Endothelial cell of umbilical vein (primary cell): ENCODE results near the gene NSUN6. TPM values are rescaled to one million over a fixed set of nuclear protein-coding genes. Genes with fewer than 3 reads are reported as not detected.

Experiments
- BruUV-seq: library from RNA; stranded (reverse); fragments of 400-500 nt; replicated peaks from 2 replicates; lab custom pipeline; 2021; lab: Mats Ljungman, UMichigan
- CTCF ChIA-PET: fragments of 300-600, 350-600 bp; sonication (Branson Sonifier 250); formaldehyde crosslinking; loops from one replicate; lab custom pipeline; 2021; ENCODE audit warnings: antibody characterized with exemption, inconsistent platforms; lab: Charles Lee
- POLR2A ChIA-PET: fragments of 300-600, 350-600 bp; sonication (Branson Sonifier 250); formaldehyde crosslinking; loops from one replicate; lab custom pipeline; 2021; ENCODE audit warnings: antibody characterized with exemption, inconsistent platforms; lab: Charles Lee
- DNase-seq: peaks from one replicate; pipeline ENCODE4 v3.0.0-alpha.2; 2011; ENCODE audit warnings: low read depth, low spot score
- FAIRE-seq: peaks from 2 replicates; lab custom pipeline; 2011; peaks lifted over from hg19 to GRCh38; lab: Jason Lieb, UNC
- H2AFZ ChIP-seq: 2 replicates; pipeline ENCODE4 v1.6.0; 2012; ENCODE audit warnings: low read depth, low read length, control low read depth, inconsistent platforms
- H3K27ac ChIP-seq: 2 replicates; pipeline ENCODE4 v1.5.1; 2011; ENCODE audit warnings: low read depth, mild to moderate bottlenecking, control low read depth, low read length, moderate library complexity; ENCODE audit not compliant: insufficient read depth
- H3K27me3 ChIP-seq, 2 experiments: 2 replicates each; pipeline versions ENCODE4 v1.6.0 to v1.6.1; 2011; ENCODE audit warnings: low read length in 2 of 2, mixed read lengths in 1 of 2; ENCODE audit not compliant: control insufficient read depth in 2 of 2, insufficient read depth in 2 of 2
- H3K36me3 ChIP-seq, 2 experiments: 2 replicates in 1 of 2; 3 replicates in 1 of 2; pipeline ENCODE4 v1.5.1; 2011; ENCODE audit warnings: low read length in 2 of 2, mild to moderate bottlenecking in 1 of 2, moderate library complexity in 1 of 2; ENCODE audit not compliant: control insufficient read depth in 2 of 2, insufficient read depth in 2 of 2; ENCODE audit errors: extremely low read depth in 1 of 2
- H3K4me1 ChIP-seq: 3 replicates; pipeline ENCODE4 v1.5.1; 2011; ENCODE audit warnings: mild to moderate bottlenecking, low read length; ENCODE audit not compliant: control insufficient read depth, insufficient read depth; ENCODE audit errors: extremely low read depth
- H3K4me2 ChIP-seq: 2 replicates; pipeline ENCODE4 v1.6.1; 2011; ENCODE audit warnings: low read length, control low read depth, mixed read lengths; ENCODE audit not compliant: insufficient read depth
- H3K4me3 ChIP-seq, 3 experiments: fragments of 200-600 bp in 1 of 3; sonication (generic), shearing (Covaris generic) in 1 of 3; replicated peaks in 1 of 3; 2 replicates each; pipeline ENCODE4 v1.5.1; 2011 to 2016; ENCODE audit warnings: control low read depth in 3 of 3, low read length in 3 of 3, mild to moderate bottlenecking in 2 of 3, inconsistent platforms in 1 of 3, low read depth in 1 of 3, moderate library complexity in 1 of 3; ENCODE audit not compliant: insufficient read depth in 1 of 3
- H3K79me2 ChIP-seq: 2 replicates; pipeline ENCODE4 v1.6.0; 2012; ENCODE audit warnings: low read length, inconsistent platforms; ENCODE audit not compliant: control insufficient read depth, insufficient read depth
- H3K9ac ChIP-seq: replicated peaks from 2 replicates; pipeline ENCODE3; 2011; ENCODE audit warnings: low read length, control low read depth; ENCODE audit not compliant: insufficient read depth; ENCODE audit errors: extremely low read depth
- H3K9me1 ChIP-seq: replicated peaks from 3 replicates; pipeline ENCODE4 v1.6.0; 2011; ENCODE audit warnings: mild to moderate bottlenecking, low read length; ENCODE audit not compliant: control insufficient read depth, insufficient read depth; ENCODE audit errors: extremely low read depth
- H3K9me3 ChIP-seq: replicated peaks from 2 replicates; pipeline ENCODE4 v1.5.1; 2012; ENCODE audit warnings: low read length, inconsistent platforms; ENCODE audit not compliant: control insufficient read depth, insufficient read depth
- H4K20me1 ChIP-seq: replicated peaks from 2 replicates; pipeline ENCODE3; 2011; ENCODE audit warnings: mild to moderate bottlenecking, low read length; ENCODE audit not compliant: control insufficient read depth, insufficient read depth; ENCODE audit errors: extremely low read depth
- CTCF ChIP-seq, 2 donors: IDR thresholded peaks; 1 replicate in 1 of 2; 2 replicates in 1 of 2; pipeline ENCODE4 v1.5.1; 2011; ENCODE audit warnings: low read length in 2 of 2, mild to moderate bottlenecking in 2 of 2, moderate library complexity in 2 of 2, control low read depth in 1 of 2, inconsistent platforms in 1 of 2, low read depth in 1 of 2; ENCODE audit not compliant: insufficient read depth in 1 of 2; ENCODE audit errors: extremely low read depth in 1 of 2
- EZH2 ChIP-seq: IDR thresholded peaks from 2 replicates; pipeline ENCODE4 v1.6.1; 2012; ENCODE audit warnings: borderline replicate concordance, low read depth, mild to moderate bottlenecking, moderate library complexity, low read length, inconsistent platforms; ENCODE audit not compliant: severe bottlenecking
- FOS ChIP-seq: IDR thresholded peaks from 2 replicates; pipeline ENCODE4 v1.6.1; 2011; ENCODE audit warnings: mild to moderate bottlenecking, low read length, moderate library complexity, borderline replicate concordance; ENCODE audit not compliant: insufficient read depth
- GATA2 ChIP-seq: IDR thresholded peaks from 2 replicates; pipeline ENCODE4 v1.7.0; 2011; ENCODE audit warnings: low read depth, mild to moderate bottlenecking, moderate library complexity, mixed read lengths, low read length; ENCODE audit not compliant: insufficient read length, insufficient read depth
- JUN ChIP-seq: IDR thresholded peaks from 2 replicates; pipeline ENCODE4 v1.6.1; 2011; ENCODE audit warnings: borderline replicate concordance, low read depth; ENCODE audit not compliant: insufficient read length, insufficient read depth
- MAX ChIP-seq: IDR thresholded peaks from 2 replicates; pipeline ENCODE4 v1.6.1; 2011; ENCODE audit not compliant: insufficient read depth, insufficient read length
- MYC ChIP-seq: IDR thresholded peaks from one replicate; pipeline ENCODE4 v1.6.1; 2011; ENCODE audit warnings: mild to moderate bottlenecking, low read depth, low read length
- POLR2A ChIP-seq: IDR thresholded peaks from 2 replicates; pipeline ENCODE4 v1.6.1; 2012; ENCODE audit warnings: low read depth, mild to moderate bottlenecking, control low read depth, low read length
- POLR2AphosphoS5 ChIP-seq: IDR thresholded peaks from 2 replicates; pipeline ENCODE4 v1.6.1; 2012; ENCODE audit warnings: low read depth, mild to moderate bottlenecking, control low read depth, low read length, moderate library complexity; ENCODE audit not compliant: insufficient read depth
- dilution Hi-C: fragments of 300-500 bp; cut with MboI; formaldehyde crosslinking; loops from one replicate; pipeline ENCODE4 v1.15.0; 2019; ENCODE audit warnings: low sequenced_read_pairs; ENCODE audit not compliant: extremely low pct_ligation_motif_present
- intact Hi-C: fragments of 100-400 bp; cut with micrococcal nuclease; formaldehyde crosslinking; loops from one replicate; pipeline ENCODE4 v1.10.0; 2022
- polyA plus RNA-seq, 4 experiments: library from polyadenylated mRNA; depleted of rRNA in 3 of 4; stranded (reverse) in 3 of 4; unstranded in 1 of 4; fragments of >200 nt; gene quantifications; 2 replicates each; pipeline versions ENCODE4 v1.2.1 to v1.2.3, GENCODE V29; 2011 to 2012; ENCODE audit warnings: missing spikeins in 1 of 4
- total RNA-seq: library from RNA; stranded (reverse); gene quantifications from 2 replicates; pipeline ENCODE4 v1.2.3, GENCODE V29; 2021

The NSUN6 gene
- total and polyA plus RNA-seq, 2 donors (not counting 3 experiments of a cell fraction or from before 2014, with no cell fraction given): 3.3 to 5.2 TPM

GRCh38 chr10:18545621-18546305, 105.6 kb downstream of the NSUN6 start:
- DNase-seq (no peak), FAIRE-seq (no peak)
- intact Hi-C loops (no loop called here), dilution Hi-C loops (no loop called here)
- H3K27me3 ChIP-seq: no peaks in the 10 kb centered on the region
- no peak overlapping the region for H3K4me2 ChIP-seq
- no peak overlapping the region for H3K4me3 ChIP-seq
- H3K9me1 ChIP-seq: no peaks in the 10 kb centered on the region
- BruUV-seq: no TSS peak
- H3K36me3 ChIP-seq: no peaks in the 10 kb centered on the region
- H2AFZ ChIP-seq: no peak overlapping the region
- H3K4me1 ChIP-seq: no peaks in the 10 kb centered on the region
- H3K79me2 ChIP-seq: no peaks in the 10 kb centered on the region
- no peaks in the 10 kb centered on the region for H4K20me1 ChIP-seq
- ChIA-PET CTCF (no interaction called here), POLR2A (no interaction called here)
- no peak overlapping the region for H3K27ac ChIP-seq
- no peak overlapping the region for H3K9ac ChIP-seq
- H3K9me3 ChIP-seq: no peaks in the 10 kb centered on the region
- TF ChIP-seq POLR2A: no peak
- no peak for TF ChIP-seq GATA2
- no peak for TF ChIP-seq EZH2
- TF ChIP-seq MAX: no peak
- no peak for TF ChIP-seq MYC
- TF ChIP-seq FOS: no peak
- no peak for TF ChIP-seq JUN
- TF ChIP-seq POLR2AphosphoS5: no peak
- TF ChIP-seq CTCF (IDR thresholded peaks at IDR 0.05; ENCODE audit: extremely low read depth in 1 of 2, insufficient read depth in 1 of 2, low read depth in 1 of 2, low read length in 2 of 2): no peak
